ENCODE measurements around the gene MTHFD2. TPM values are rescaled to one million over a fixed set of nuclear protein-coding genes. Genes with fewer than 3 reads are reported as not detected.

Gene MTHFD2
- total RNA-seq, 1 donor from 2014 or later, result 57.0 TPM

DNA sequence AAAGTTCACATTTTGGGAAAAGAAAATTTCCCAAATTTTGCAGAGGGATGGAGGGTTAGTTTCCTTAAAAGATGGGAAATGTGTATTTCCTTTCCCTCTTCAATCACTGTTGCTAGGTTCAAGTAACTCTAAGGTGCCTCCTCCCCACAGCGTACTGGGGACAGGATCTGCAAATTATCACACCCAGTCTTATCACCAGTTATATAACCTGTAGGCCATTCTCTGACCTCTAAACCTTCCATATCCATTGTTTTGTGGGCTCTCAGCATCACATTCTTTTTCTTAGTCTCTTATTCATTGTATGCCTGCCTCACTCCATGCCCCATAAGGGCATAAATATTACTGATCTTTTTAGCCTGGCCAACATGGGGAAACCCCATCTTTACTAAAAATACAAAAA, 3.6 kb upstream of the MTHFD2 start:
- TF ChIP-seq, protein P1, sequence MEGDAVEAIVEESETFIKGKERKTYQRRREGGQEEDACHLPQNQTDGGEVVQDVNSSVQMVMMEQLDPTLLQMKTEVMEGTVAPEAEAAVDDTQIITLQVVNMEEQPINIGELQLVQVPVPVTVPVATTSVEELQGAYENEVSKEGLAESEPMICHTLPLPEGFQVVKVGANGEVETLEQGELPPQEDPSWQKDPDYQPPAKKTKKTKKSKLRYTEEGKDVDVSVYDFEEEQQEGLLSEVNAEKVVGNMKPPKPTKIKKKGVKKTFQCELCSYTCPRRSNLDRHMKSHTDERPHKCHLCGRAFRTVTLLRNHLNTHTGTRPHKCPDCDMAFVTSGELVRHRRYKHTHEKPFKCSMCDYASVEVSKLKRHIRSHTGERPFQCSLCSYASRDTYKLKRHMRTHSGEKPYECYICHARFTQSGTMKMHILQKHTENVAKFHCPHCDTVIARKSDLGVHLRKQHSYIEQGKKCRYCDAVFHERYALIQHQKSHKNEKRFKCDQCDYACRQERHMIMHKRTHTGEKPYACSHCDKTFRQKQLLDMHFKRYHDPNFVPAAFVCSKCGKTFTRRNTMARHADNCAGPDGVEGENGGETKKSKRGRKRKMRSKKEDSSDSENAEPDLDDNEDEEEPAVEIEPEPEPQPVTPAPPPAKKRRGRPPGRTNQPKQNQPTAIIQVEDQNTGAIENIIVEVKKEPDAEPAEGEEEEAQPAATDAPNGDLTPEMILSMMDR (conservative IDR thresholded peaks at IDR 0.05; ENCODE audit: low read depth, low read length), result no peak
- DNase-seq (ENCODE audit: low read depth), result no peak
- H3K4me3 ChIP-seq (ENCODE audit: low read depth, low read length), result no peak overlapping the region

- DNase-seq (ENCODE audit: low read depth), result no peak
- no peak overlapping the region for H3K4me3 ChIP-seq (ENCODE audit: low read depth, low read length)
- TF ChIP-seq, protein P1 (conservative IDR thresholded peaks at IDR 0.05; ENCODE audit: low read depth, low read length), result no peak
Observed at GRCh38 chr2:74197049-74197448, 1.4 kb upstream of the MTHFD2 start.

- H3K4me3 ChIP-seq (ENCODE audit: low read depth, low read length), result peak overlapping the region; percentile 95
- DNase-seq (ENCODE audit: low read depth), result no peak
- TF ChIP-seq, protein P1 (conservative IDR thresholded peaks at IDR 0.05; ENCODE audit: low read depth, low read length), result no peak
Observed at GRCh38 chr2:74198023-74198460, 373 bp upstream of the MTHFD2 start.

DNA sequence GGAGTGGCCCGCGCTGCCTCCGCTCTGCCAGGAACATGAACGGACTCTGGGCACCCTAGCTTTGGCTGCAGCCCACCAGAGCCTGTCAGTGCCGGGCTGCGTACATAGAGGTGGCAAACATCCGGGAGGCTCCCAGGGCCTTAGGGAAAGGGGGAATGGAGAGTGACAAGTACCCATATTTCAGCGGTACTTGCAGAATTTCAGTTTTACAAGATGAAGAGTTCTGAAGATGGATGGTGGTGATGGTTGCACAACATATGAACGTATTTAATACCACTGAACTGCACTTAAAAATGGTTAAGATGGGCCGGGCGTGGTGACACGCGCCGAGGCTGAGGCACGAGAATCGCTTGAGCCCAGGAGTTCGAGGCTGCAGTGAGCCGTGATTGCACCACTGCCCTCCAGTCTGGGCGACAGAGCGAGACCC, 873 bp downstream of the MTHFD2 start:
- no peak for DNase-seq (ENCODE audit: low read depth)
- H3K4me3 ChIP-seq (ENCODE audit: low read depth, low read length), result peak overlapping the region; percentile 95
- TF ChIP-seq, protein P1 (conservative IDR thresholded peaks at IDR 0.05; ENCODE audit: low read depth, low read length), result no peak

GRCh38 chr2:74199871-74200305, 1.5 kb downstream of the MTHFD2 start:
- H3K4me3 ChIP-seq (ENCODE audit: low read depth, low read length), result peak overlapping the region; percentile 95
- TF ChIP-seq, protein P1 (conservative IDR thresholded peaks at IDR 0.05; ENCODE audit: low read depth, low read length), result no peak
- no peak for DNase-seq (ENCODE audit: low read depth)

GRCh38 chr2:74201196-74201595, 2.8 kb downstream of the MTHFD2 start:
- H3K4me3 ChIP-seq (ENCODE audit: low read depth, low read length), result no peak overlapping the region
- TF ChIP-seq, protein P1 (conservative IDR thresholded peaks at IDR 0.05; ENCODE audit: low read depth, low read length), result no peak
- DNase-seq (ENCODE audit: low read depth), result no peak

DNA sequence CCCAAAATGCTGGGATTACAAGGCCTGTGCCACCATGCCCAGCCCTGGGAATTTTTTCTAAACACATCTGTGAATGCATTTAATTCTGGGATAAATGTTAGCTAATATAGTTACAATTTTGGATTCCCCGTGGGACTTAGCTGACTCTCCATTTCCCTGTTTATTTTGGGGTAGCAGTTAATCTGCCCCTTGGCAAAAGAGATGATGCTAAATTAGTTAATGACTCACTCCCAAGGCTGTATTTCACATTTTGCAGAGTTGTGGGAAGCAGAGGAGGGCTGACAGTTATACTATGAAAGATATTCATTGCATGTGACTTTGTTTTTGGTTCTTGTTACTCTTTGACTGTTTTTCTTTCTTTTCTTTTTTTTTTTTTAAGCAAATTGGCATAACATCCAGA, 3.2 kb downstream of the MTHFD2 start:
- no peak for DNase-seq (ENCODE audit: low read depth)
- no peak overlapping the region for H3K4me3 ChIP-seq (ENCODE audit: low read depth, low read length)
- TF ChIP-seq, protein P1 (conservative IDR thresholded peaks at IDR 0.05; ENCODE audit: low read depth, low read length), result no peak
